ENCODE measurements around the gene GOT2.
A peak's percentile ranks its signal among the peaks of the same experiment; 100 is the strongest.

DNA sequence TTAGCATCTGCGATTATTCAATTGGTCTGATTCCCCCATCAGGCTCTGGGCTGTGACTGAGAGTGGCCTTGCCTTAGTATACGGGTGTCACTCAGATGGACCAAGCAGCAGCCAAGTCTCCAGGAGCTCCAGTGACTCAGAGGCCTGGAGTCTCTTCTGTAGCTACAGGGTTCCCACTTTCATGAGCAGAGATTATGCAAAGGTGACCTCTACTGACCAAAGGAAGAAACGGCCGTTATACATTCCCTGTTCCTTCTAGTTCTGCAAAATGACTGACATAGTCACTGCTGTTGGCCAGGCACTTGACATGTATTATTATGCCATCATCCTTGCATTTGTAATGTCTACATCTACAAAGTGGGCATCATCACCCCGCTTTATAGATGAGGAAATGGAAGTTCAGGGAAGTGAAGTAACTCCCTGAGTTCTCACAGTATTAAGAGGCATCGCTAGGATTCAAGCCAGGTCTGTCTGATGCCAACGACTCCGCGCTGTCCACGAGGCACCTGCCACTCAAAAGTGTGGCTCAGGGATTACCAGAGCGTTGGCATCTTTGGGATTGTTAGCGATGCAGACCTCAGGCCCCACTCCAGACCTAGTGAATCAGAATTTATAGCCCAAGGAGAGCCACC, 72.8 kb downstream of the GOT2 start:
- TF ChIP-seq, protein P1, sequence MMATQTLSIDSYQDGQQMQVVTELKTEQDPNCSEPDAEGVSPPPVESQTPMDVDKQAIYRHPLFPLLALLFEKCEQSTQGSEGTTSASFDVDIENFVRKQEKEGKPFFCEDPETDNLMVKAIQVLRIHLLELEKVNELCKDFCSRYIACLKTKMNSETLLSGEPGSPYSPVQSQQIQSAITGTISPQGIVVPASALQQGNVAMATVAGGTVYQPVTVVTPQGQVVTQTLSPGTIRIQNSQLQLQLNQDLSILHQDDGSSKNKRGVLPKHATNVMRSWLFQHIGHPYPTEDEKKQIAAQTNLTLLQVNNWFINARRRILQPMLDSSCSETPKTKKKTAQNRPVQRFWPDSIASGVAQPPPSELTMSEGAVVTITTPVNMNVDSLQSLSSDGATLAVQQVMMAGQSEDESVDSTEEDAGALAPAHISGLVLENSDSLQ (IDR thresholded peaks at IDR 0.05): peak; percentile 80
- TF ChIP-seq SUZ12 (IDR thresholded peaks at IDR 0.05): no peak
- TF ChIP-seq FOXA1 (IDR thresholded peaks at IDR 0.05): no peak
- TF ChIP-seq L3MBTL2 (conservative IDR thresholded peaks at IDR 0.05): no peak
- no peak for TF ChIP-seq SP1 (IDR thresholded peaks at IDR 0.05)
- no peak for TF ChIP-seq HDGF (IDR thresholded peaks at IDR 0.05; ENCODE audit: borderline replicate concordance)
- no peak for TF ChIP-seq LEF1 (IDR thresholded peaks at IDR 0.05; ENCODE audit: borderline replicate concordance)
- TF ChIP-seq TARDBP (IDR thresholded peaks at IDR 0.05): no peak
